ENCODE data around the gene NR2C1.

Gene NR2C1

GRCh38 chr12:94982456-94982855 is 91.0 kb downstream of the NR2C1 start:
- Mint-ChIP-seq H3K36me3 (ENCODE audit: low read depth) (peaks cover 18% of the 10 kb centered on the region), H3K27me3 (ENCODE audit: low read depth) (no peaks in the 10 kb centered on the region), H3K4me3 (no peak overlapping the region), H3K9me3 (no peaks in the 10 kb centered on the region), H3K4me1 (ENCODE audit: low read depth) (peaks cover 17% of the 10 kb centered on the region), H3K27ac (no peak overlapping the region)
- DNase-seq (ENCODE audit: low spot score), result no peak

GRCh38 chr12:94980577-94980976 is 92.8 kb downstream of the NR2C1 start:
- H3K4me1 Mint-ChIP-seq (ENCODE audit: low read depth), result peaks cover 11% of the 10 kb centered on the region
- H3K9me3 Mint-ChIP-seq, result no peaks in the 10 kb centered on the region
- H3K4me3 Mint-ChIP-seq, result no peak overlapping the region
- H3K27me3 Mint-ChIP-seq (ENCODE audit: low read depth), result no peaks in the 10 kb centered on the region
- no peak overlapping the region for H3K27ac Mint-ChIP-seq
- H3K36me3 Mint-ChIP-seq (ENCODE audit: low read depth), result peaks cover 10% of the 10 kb centered on the region
- no peak for DNase-seq (ENCODE audit: low spot score)

GRCh38 chr12:94979941-94980340 is 93.5 kb downstream of the NR2C1 start:
- no peak overlapping the region for H3K27ac Mint-ChIP-seq
- H3K4me1 Mint-ChIP-seq (ENCODE audit: low read depth), result peaks cover 11% of the 10 kb centered on the region
- H3K9me3 Mint-ChIP-seq, result no peaks in the 10 kb centered on the region
- H3K27me3 Mint-ChIP-seq (ENCODE audit: low read depth), result no peaks in the 10 kb centered on the region
- peaks cover 10% of the 10 kb centered on the region for H3K36me3 Mint-ChIP-seq (ENCODE audit: low read depth)
- no peak overlapping the region for H3K4me3 Mint-ChIP-seq
- no peak for DNase-seq (ENCODE audit: low spot score)

- peaks cover 3% of the 10 kb centered on the region for H3K4me1 Mint-ChIP-seq (ENCODE audit: low read depth)
- DNase-seq (ENCODE audit: low spot score), result no peak
- no peaks in the 10 kb centered on the region for H3K27me3 Mint-ChIP-seq (ENCODE audit: low read depth)
- no peak overlapping the region for H3K27ac Mint-ChIP-seq
- peaks cover 8% of the 10 kb centered on the region for H3K36me3 Mint-ChIP-seq (ENCODE audit: low read depth)
- no peak overlapping the region for H3K4me3 Mint-ChIP-seq
- no peaks in the 10 kb centered on the region for H3K9me3 Mint-ChIP-seq
These were observed 95.5 kb downstream of the NR2C1 start for GRCh38 chr12:94977766-94978468.

GRCh38 chr12:94973221-94973620 is 100.2 kb downstream of the NR2C1 start:
- Mint-ChIP-seq H3K9me3 (no peaks in the 10 kb centered on the region), H3K27me3 (ENCODE audit: low read depth) (no peaks in the 10 kb centered on the region), H3K36me3 (ENCODE audit: low read depth) (peaks cover 11% of the 10 kb centered on the region), H3K4me1 (ENCODE audit: low read depth) (no peaks in the 10 kb centered on the region), H3K4me3 (no peak overlapping the region), H3K27ac (no peak overlapping the region)
- DNase-seq (ENCODE audit: low spot score), result no peak

- H3K27me3 Mint-ChIP-seq (ENCODE audit: low read depth), result no peaks in the 10 kb centered on the region
- no peak overlapping the region for H3K27ac Mint-ChIP-seq
- DNase-seq (ENCODE audit: low spot score), result no peak
- H3K9me3 Mint-ChIP-seq, result no peaks in the 10 kb centered on the region
- no peak overlapping the region for H3K4me3 Mint-ChIP-seq
- no peaks in the 10 kb centered on the region for H3K4me1 Mint-ChIP-seq (ENCODE audit: low read depth)
- H3K36me3 Mint-ChIP-seq (ENCODE audit: low read depth), result peaks cover 11% of the 10 kb centered on the region
These were observed 100.6 kb downstream of the NR2C1 start for GRCh38 chr12:94972795-94973194.

- DNase-seq (ENCODE audit: low spot score), result no peak
These were observed 101.5 kb downstream of the NR2C1 start for GRCh38 chr12:94971923-94972322.

GRCh38 chr12:94970560-94970959 is 102.9 kb downstream of the NR2C1 start:
- no peaks in the 10 kb centered on the region for H3K9me3 Mint-ChIP-seq
- DNase-seq (ENCODE audit: low spot score), result no peak
- H3K4me1 Mint-ChIP-seq (ENCODE audit: low read depth), result no peaks in the 10 kb centered on the region
- no peak overlapping the region for H3K4me3 Mint-ChIP-seq
- H3K36me3 Mint-ChIP-seq (ENCODE audit: low read depth), result peaks cover 11% of the 10 kb centered on the region
- no peak overlapping the region for H3K27ac Mint-ChIP-seq
- no peaks in the 10 kb centered on the region for H3K27me3 Mint-ChIP-seq (ENCODE audit: low read depth)

More at GRCh38 chr12:94971923-94972322, 101.5 kb downstream of the NR2C1 start:
- H3K9me3 Mint-ChIP-seq, result no peaks in the 10 kb centered on the region
- H3K27me3 Mint-ChIP-seq (ENCODE audit: low read depth), result no peaks in the 10 kb centered on the region
- no peak overlapping the region for H3K27ac Mint-ChIP-seq
- H3K36me3 Mint-ChIP-seq (ENCODE audit: low read depth), result peaks cover 11% of the 10 kb centered on the region
- H3K4me1 Mint-ChIP-seq (ENCODE audit: low read depth), result no peaks in the 10 kb centered on the region
- H3K4me3 Mint-ChIP-seq, result no peak overlapping the region

Data from T-helper 2 cell treated with Interferon-gamma antibody and Interleukin-4, amounts not matched to agents 5 μg/mL and 100 μg/mL, for 36 hours (primary cell).